Stimulated activated CD8-positive, alpha-beta memory T cell treated with anti-CD3 and anti-CD28 coated beads, Interleukin-7, amount 100 ng/mL, for 24 hours (primary cell): ENCODE results near the gene SIAE.

ENCODE experiments used
- DNase-seq: peaks from one replicate; pipeline ENCODE4 v3.0.0-alpha.2; 2020; ENCODE audit warnings: low read depth

The SIAE gene

DNA sequence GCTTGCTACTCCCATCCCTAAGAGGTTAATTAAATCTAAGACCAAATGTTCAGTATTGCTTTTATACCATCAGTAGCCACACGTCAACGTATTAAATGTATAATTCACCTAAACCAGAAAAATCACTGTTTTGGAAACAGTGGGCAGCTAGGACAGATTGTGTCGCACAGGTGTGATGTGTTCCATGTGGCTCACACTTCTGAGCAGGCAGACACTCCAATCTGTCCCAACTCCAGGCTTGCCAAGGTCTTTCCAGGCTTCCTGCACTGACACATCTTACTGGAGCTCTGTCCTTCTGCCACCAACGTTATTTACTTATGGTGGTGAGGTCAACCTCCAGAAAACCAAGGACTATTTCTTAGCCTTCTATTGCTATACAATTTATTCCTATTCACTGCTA is 11.4 kb downstream of the SIAE start:
- DNase-seq, result no peak

DNA sequence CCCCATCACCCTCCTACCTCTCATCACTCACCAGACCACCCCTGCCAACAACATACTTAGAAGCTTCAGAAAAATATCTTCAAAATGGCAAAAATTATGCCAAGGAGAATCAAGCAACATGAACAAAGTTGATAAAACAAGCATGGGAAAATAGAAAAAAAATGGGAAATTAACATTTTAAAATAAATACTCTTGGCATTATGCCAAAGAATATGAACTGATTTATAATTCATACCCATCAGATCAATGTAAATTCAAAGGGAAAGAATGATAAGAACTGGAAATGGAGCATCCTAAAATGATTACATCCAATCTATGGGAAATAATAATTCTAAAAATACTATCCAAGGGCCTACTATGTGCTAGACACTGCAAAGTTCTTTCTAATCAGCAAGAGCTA is 12.0 kb downstream of the SIAE start:
- no peak for DNase-seq

DNA sequence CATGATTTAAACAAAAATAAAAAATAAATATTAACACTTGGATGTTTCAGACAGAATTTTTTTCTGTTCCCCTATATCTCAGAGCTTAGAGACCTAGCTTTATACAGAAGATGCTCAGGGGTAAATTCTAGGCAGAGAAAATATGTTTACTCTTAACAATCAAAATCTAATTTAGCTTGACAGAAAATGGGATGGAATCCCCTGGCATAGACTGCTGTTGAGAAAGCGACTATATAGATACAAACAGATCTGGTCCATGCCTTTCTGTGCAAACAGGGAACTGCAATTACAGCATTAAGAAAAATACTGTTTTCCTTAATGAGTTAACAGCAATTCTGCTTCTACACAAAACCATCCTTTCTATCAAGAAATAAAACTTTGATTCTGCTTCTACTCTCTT is 14.6 kb downstream of the SIAE start:
- no peak for DNase-seq

DNA sequence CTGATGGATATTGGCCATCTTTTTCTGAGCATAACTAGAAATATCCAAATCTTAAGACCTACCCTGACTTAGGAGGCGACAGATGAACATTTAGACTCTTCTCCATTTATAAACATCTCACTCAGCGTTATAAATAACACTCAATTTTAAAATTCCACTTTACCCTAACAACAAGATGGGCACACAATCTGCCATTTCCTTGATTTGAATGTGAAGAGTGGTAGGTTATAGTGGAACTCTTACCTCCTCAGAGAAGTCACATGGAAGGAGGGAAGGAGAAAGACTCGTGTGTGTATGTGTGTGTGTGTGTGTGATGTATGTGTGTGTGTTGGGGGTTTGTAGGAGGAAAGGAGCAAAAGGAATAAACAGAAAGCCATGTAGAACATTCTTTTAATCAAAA is 15.0 kb downstream of the SIAE start:
- no peak for DNase-seq

DNA sequence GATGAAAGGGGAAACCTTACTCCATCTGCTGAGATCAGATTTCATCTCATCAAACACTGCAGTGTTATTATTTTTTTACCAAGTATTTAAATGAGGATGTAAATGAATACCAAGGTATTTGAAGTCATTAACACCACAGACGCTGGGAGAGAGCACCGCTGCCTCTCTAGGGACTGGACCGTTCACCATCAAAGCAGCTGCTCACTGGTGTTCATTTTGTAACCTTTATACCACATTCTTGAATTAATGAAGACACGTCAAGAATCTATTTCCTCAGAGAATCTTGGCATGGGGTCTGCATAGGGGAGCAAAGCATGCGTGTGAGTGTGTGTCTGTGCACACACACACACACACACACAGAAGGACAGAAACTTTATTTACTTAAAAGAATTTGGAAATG is 15.6 kb downstream of the SIAE start:
- DNase-seq, result no peak

DNA sequence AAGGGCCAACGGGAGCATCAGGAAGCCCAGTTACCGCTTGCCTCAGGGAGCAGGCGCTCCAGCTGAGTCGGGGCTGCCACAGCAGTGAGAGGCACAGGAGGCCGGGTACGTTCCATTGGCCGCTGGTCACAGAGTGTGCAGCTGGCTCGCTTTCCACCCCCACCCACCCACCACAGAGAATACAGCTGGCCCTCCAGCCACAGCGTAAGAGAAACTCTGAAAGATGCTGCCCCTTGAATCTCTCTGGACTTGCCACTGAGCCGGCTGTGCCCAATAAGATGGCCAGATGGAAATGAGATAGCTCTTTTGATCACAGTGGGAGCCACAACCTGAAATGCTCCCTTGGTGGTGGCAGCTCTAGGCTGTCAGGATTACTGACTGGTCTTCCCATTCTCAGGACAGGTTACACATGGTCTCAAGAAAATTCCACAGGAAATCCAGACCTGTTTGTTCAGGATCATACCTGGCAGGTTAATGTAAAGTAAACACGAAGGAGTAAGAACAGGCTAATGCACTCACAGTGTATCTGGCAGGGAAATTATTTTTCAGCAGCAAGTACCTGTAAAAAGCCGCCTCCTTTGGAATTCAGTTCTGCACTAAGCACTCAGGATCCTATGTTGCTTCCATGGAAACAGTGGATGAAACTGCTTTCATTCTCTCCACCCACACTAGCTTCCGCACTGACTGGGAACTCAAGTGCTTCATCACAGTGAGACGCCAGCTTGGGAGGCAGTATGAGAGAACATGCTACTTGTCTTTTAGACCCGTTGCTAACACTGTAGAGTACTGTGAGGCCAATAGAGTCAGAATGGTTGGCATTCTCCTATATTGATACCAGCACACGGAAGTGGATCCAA is 16.5 kb downstream of the SIAE start:
- DNase-seq, result no peak

DNA sequence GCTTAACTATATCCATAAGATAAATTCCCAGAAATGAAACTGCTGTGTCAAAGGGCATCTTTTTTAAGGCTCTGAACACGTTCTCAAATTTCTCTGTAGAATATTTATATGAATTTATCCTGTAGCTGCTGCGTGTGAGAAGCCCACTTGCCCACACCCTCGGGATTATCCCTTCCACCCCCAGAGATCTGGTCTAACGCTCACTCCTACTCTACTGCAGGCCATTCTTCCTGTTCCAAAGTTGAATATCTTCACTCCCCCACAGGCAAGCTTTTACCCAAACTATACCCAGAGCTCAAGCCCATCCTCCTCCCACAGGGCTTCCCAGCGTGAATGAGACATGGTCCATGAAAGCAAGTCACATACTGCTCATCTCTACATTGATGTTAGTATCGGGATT is 24.9 kb downstream of the SIAE start:
- DNase-seq, result no peak

DNA sequence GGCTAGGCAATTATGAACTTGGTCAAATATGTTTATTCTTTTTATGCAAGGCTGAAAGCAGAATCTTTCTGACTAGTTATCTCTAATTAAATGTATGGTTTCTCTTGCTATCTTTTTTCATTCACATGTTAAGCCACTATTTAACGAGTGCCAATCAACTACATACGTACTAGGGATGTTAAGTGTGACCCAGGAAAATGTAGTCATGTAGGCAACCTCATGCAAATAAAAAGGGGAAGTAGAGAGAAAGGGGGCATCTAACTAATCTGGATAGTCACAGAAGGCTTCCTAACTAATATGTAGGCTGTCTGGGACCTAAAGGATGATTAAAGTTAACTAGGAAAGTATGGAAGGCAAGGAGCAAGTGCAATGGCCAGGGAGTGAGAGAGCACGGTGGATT is 27.4 kb downstream of the SIAE start:
- DNase-seq, result no peak

DNA sequence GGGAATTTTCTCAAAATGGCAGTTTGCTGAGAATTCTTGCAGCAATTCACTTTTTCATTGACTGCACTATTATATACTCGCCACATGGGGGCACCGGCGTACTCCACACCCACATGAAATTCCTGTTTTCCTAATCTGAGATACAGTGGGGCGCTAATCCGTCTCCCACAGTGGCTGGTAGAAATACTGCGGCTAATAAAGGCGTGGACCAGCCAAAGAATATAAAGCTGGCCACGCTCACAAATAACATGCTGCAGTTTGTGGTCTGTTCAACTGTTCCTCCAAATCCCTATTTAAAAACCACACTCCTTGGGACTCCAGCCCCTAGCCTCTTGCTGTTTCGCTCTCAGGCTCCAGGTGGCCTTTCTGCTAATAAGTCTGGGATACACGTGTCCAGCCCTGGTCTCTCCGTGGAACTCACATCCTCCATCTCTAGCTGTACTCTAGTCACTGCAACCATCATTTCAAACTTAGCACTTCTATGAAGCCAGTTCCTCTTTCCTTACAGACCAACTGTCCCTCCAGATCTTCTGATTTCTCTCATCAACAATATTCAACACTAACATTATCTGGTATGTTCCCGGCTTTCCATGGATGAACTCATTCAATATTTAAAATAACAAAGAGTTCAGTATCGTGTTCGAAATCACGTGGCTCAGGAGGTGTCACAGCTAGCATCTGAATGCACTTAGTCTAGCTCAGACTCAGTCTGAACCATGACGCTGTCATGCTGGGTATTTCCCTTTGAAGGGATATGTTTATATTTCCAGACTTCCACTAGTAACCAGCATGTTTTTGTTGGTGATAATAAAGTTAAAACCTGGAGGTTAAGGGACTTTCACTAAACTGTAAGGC is 28.9 kb downstream of the SIAE start:
- no peak for DNase-seq

DNA sequence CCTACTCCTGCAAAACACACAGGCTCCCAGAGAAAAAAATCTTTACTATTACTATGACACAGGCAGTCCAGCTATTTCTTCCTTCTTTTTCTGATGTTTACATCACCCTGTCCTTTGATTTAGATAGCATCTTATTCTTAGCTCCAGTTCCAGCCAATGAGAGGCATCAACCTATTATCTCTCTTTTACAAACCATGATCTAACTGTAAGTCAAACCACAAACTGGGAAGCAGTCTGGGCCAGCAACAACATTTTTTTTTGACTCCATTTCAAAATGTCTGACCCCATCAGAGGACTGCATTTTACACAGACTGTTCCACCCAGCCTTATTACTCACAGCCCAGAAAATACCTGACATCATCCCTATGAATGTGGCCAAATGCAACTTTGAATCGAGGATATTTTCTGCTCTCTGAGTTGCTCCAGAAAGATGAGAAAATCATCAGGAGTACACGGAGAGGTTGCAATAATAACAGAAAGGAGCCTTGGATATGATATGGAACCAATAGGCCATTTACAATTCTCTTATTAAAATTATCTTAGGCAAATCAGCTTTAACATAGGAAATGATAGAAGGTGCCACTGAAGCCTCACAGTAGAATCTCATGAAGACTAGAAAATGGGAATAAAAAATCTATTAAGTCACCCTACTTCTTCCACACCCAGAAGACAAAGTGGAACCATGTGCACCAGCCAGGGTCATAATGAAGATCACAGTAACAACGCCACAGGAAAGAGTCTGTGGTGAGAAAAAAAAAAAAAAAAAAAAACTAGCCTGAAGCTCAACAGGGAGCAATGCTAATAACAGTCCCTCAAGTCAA is 29.7 kb downstream of the SIAE start:
- DNase-seq, result no peak

DNA sequence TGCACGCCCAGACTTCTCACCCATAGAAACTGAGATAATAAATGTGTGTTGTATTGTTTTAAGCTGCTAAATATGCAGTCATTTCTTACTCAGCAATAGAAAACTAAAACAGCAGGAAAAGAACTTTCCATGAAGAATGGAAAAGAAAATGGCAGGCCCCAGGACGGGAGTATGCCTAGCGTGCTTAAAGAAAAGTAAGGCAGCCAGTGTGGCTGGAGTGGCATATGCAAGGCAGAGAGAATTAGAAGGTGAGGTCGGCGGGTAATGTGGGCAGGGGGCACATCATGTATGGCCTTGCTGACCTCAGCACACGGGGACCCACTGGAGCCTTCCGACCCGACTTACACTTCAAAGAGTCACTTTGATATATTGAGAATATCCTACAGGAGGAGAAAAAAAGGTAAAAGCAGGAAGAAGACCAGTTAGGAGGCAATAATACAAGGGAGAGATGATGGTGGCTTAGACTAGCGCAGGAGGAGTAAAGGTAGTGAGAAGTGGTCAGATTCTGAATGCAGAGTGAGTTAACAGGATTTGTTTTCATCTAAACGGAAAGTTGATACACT is 30.4 kb downstream of the SIAE start:
- DNase-seq, result no peak

DNA sequence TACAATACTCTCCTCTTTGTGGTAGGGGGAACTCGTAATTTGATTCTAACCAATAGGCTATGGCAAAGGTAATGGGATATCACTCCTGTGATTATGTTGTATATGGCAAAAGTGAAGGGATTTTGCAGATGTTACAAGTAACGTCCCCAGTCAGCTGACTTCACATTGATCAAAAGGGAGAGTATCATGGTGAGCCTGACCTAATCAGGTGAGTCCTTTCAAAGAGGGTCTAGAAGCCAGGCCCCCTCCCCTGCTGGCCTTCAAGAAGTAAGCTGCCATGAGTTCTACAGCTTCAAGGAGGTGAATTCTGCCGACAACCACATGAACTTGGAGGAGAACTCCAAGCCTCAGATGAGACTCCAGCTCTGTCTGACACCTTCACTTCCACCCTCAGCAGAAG is 30.9 kb downstream of the SIAE start:
- DNase-seq, result no peak

DNA sequence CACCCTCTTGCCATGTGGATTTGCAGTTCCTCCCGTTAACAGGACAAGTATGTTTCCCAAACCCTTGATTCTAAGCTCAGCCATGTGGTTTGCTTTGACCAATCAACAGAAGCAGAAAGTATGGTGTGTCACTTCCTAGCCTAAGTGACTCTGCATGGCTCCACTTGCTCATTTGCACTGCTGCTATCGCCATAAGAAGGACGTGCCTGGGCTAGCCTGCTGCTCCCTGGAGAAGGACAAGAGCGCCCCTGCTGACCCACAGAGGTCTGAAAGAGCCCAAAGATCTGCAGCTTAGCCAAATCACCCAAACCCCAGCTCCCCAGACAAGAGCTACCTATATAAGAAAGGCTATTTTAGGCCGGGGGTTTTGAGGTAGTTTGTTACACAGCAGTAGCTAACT is 32.9 kb downstream of the SIAE start:
- DNase-seq, result no peak

DNA sequence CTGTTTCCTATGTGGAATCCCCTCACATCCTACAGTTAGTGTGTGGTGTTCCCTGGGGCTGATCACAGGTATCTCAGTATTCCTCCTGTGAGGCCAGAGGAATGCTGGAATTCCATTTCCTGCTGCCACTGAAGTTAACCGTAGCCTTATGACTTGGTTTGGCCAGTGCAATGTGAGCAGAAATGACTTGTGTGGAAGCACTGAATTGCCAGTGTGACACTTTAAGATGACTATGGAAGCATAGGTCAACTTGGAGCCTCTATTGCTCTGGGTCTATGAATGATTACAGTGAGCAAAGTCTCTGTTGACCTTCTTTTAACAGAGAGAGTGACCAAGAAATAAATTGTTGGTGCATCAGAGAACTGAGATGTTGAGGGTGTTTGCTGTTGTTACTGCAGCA is 34.4 kb downstream of the SIAE start:
- DNase-seq, result no peak

DNA sequence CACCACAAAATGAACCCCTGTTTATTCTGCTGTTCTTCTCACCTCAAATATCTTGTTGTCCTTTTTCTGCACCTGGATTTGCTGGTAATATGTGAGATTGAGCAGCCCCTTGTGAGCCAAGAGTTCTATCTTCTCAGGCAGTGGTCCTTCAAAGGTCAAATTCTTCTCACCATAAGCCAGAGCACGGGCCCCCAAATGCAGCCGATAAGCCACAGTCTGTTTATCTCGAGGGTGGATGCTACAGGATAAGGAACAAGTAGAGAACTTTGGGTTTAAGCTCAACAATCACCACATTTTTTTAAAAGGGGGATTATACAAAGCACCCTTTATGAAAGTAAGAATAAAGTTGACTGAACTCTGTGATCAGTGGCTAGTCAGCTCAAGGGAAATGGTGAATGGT is 35.0 kb downstream of the SIAE start:
- no peak for DNase-seq

DNA sequence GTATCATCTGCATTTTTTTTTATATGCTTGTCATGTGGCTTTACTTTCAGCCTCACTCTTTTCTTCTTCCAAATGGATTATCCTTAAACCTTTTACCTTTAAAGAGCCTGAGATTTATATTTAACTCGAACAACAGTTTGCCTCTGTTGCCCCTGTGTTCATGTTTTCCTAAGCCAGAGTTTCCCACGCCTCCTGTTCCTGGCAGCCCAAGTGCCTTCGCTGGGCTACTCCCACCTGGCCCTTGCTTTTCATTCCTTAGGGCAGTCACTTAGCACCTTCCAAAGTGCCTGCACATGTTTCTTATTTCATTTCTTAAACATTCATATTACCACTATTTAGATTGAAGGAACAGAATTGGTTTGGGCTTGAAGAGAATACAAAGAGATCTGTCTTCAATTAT is 37.6 kb downstream of the SIAE start:
- no peak for DNase-seq

DNA sequence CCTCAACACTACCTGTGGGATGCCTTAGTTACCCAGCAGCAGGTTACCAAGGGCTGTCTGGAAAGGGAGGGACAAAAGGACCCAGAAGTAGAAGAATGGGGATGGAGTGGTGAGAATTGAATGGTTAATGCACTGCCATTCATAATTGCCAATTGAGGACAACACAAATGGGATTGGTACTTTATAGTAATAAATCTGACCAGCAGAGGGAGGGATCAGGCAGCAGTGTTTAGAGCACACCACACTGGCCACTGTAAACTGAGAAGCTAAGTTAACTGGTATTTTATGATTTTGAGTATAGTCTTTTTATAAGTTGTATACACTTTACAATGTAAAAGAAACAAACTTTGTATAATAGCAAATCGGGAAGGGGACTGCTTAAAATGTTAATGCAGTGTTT is 40.2 kb downstream of the SIAE start:
- DNase-seq, result no peak

DNA sequence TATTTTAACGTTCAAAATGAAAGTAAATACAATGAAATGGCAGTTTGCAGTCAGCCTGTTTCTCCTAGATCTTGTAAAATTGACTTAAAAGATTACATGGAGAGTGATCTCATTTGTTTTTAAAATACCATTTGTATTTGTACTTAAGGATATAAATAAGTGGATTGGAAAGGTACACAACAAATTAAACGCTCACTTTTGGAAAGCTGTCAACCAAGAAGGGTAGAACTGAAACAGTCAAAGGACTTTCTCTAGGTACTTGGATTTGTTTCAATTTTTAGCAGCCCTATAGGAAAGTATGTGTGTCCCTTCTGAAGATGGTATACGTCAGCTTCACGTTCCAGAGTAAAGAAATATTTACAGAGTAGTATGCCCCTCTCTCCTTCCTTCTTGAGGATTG is 43.6 kb downstream of the SIAE start:
- DNase-seq, result no peak

DNA sequence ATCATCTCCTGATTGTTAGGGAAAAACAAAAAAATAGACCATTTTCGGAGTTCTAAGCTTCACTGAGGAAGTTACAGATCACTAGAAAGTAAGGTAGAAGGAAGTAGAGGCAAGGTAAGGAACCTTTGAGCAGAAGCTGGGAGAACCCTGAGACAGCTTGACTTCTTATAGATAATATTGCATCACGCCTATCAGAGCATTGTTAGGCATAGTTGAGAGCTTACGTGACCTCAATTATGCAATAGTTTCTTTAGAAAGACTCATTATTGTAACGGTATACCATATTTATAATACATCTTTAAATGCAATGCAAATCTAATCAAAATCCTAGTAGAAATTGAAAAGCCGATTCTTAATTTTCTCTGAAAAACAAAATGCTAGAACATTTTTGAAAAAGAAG is 46.0 kb downstream of the SIAE start:
- no peak for DNase-seq

DNA sequence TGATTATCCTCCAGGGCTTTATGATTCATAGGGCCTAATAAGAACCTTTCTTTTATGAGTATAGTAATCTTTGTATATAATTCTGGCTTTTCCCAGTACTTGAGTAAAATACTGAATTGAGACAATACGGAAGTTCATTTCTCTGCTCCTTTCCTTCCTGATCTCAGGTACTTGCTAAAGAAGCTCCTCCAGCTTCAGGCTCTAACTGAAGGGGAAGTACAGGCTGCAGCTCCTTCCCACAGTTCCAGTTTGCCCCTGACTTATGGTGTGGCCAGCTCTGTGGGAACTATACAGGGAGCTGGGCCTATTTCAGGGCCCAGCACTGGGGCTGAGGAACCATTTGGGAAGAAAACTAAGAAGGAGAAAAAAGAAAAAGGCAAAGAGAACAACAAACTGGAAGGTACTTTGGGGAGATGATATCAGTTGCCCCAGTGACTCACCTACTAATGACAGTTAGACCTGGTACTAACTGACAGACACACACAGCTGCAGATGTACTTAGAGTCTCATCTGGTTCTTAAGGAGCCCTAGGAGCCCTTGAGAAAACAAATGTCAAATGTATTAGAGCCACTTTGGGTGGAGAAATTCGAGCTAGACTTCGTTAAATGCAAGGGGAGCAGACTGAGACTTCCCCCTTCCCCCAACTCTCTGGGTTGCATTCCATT is 47.9 kb downstream of the SIAE start:
- DNase-seq, result no peak

DNA sequence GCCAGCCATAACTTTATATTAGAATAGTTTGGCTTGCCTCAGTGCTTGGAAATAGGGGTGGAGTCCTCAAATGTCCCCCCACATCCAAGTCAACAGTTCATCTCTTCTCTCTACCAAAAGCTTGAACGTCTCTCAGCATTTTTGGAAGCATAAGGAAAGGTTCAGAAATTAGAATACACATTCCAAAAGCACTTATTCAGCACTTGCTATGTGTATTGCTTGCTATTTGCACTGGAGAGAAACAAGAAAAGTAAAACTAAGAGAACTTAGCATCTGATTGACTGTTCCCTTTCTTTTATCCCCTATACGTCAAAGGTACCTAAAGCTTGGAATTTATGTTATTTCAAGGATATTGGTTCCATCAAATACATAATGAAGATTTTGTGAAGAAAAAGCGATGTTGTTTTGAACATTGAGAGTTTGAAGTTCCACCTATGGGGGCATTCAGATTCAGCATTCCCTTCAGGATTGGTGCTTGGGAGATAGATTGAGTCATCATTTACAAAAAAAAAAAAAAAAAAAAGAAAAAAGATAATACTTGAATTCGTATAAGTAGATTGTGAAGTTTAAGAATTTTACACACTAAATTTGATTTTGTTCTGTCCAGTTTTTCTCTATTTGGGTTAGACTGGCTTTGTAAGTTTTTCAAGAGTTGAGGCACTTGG is 49.5 kb downstream of the SIAE start:
- DNase-seq, result no peak
